ENCODE results near the gene GADD45G.

Gene GADD45G

DNA sequence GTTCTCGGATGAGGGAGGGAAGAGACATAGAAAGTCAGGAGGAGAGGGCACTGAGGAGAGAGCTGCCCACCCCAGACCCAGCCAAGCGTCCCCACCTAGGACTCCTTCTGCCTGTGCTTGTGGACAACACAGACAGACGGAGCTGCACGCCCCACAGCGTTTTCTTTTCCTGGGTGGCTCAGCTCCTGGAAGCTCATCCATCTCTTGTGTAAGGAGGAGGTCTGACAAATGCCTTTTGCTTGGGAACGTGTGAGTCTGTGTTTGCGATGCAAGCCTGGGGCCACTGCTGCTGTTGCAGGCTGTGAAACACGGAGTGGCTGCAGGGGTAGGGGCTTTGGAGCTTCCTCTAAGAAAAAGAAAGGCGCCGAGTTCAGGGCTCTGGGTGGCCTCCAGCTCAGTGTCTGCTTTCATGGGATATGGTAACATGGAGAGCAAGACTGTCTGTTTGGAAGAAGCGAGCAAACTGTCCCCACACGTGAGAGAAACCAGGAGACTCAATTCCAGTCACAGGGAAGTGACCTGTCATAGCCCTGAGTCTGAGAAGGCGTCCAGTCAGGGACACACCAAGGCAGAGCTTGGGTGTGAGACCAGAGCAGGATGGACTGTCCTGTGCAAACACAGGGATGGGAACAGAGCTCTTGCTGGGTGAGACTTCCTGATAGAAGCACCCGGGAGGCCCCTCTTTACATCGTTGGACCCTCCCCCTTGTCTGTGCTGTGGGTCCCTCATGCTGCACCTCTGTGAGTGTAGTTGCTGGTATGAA, 42.7 kb downstream of the GADD45G start:
- no peak overlapping the region for H3K4me3 ChIP-seq (ENCODE audit: low read depth, low read length)
- TF ChIP-seq, protein P1, sequence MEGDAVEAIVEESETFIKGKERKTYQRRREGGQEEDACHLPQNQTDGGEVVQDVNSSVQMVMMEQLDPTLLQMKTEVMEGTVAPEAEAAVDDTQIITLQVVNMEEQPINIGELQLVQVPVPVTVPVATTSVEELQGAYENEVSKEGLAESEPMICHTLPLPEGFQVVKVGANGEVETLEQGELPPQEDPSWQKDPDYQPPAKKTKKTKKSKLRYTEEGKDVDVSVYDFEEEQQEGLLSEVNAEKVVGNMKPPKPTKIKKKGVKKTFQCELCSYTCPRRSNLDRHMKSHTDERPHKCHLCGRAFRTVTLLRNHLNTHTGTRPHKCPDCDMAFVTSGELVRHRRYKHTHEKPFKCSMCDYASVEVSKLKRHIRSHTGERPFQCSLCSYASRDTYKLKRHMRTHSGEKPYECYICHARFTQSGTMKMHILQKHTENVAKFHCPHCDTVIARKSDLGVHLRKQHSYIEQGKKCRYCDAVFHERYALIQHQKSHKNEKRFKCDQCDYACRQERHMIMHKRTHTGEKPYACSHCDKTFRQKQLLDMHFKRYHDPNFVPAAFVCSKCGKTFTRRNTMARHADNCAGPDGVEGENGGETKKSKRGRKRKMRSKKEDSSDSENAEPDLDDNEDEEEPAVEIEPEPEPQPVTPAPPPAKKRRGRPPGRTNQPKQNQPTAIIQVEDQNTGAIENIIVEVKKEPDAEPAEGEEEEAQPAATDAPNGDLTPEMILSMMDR (IDR thresholded peaks at IDR 0.05; ENCODE audit: low read depth, low read length) = no peak

DNA sequence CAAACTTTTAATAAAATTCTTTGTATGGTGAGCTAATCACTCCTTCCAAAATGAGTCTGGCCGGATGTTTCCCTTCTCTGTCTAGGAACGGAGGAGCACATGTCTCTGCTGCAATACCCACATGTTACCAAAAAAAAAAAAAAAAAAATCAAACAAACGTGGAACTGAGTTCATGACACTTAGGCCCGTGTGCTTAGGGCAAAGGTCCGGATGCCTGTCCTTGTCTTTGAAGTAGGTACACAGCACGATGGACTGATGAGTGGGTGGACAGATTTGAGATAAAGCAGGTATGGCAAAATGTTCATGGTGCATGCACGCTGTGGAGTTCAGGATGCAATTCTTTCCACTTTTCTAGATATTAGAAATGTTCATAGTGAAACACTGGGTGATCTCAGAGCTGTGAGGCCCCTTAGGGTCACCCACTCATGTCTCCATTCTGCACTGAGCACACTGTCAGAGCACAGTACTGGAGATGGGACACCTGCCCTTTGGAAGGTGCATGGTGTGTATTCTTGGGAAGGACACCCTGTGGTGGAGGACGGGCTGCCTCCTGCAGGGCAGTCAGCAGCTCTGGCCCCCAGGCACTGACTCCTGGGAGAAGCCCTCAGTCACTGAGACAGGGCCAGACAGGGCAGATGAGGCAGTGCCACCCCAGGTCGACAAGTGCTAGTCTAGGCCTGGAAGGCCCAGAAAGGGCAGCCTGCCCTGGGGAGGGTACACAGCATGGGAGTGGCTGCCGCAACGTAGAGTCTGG, 43.6 kb downstream of the GADD45G start:
- TF ChIP-seq, protein P1 (IDR thresholded peaks at IDR 0.05; ENCODE audit: low read depth, low read length) = no peak
- H3K4me3 ChIP-seq (ENCODE audit: low read depth, low read length) = no peak overlapping the region

DNA sequence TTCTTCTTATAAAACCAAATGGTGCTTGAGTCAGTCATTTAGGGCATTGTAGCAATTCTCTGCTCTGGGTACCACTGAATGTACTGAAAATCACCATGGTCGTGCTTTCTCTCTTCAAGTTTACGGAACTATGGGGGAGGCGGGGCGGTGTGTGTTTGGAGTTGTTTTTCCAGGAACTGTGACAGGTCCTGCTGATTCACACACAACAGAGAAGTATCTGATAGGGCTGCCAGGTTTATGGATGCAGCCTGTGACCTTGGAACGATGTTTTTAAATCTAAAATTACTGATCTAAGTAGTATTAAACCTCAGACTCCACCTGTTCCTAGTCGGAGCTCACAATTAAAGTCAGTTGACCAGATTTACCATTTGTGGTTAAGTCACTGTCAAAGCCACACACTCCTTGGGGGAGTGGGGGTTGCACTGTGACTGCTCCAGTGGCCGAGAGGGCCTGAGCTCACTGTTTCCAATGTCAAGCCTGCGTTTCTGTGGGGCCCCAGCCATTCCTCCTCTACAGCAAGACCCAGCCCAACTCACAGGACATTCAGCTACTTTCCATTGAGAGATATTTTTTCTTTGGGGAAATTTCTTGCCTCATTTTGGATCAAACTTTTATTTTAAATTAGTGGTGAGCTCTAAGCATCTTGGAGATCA, 44.4 kb downstream of the GADD45G start:
- TF ChIP-seq, protein P1 (IDR thresholded peaks at IDR 0.05; ENCODE audit: low read depth, low read length) = no peak
- no peak overlapping the region for H3K4me3 ChIP-seq (ENCODE audit: low read depth, low read length)

DNA sequence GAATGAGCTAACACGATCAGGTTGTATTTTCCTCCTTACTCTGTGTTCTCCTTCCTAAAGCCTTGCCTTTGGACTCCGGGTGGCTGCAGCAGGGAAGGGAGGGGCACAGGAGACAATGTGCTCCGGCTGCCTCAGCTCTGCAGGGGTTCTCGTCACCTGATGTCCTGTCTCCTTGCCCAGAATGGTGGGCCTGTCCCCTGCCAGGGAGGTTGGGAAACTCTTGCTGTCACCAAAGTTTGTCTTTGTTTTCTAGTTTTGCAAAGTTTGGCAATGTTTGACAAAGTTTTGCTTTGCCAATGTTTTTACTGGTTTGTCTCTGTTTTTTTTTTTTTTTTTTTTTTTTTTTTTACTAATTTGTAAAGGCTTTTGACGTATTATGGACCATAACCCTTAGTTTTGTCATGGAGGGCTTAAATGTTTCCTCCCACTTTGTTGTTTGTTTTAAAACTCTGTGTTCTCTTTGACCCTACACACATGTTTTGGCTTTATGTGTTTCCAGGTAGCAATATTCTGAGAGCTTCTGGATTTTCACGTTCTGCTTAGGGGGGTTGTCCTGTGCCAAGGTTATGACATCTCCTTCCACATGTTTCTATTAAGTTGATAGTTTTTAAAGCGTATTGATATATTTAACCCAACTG, 49.3 kb downstream of the GADD45G start:
- TF ChIP-seq, protein P1 (IDR thresholded peaks at IDR 0.05; ENCODE audit: low read depth, low read length) = no peak

DNA sequence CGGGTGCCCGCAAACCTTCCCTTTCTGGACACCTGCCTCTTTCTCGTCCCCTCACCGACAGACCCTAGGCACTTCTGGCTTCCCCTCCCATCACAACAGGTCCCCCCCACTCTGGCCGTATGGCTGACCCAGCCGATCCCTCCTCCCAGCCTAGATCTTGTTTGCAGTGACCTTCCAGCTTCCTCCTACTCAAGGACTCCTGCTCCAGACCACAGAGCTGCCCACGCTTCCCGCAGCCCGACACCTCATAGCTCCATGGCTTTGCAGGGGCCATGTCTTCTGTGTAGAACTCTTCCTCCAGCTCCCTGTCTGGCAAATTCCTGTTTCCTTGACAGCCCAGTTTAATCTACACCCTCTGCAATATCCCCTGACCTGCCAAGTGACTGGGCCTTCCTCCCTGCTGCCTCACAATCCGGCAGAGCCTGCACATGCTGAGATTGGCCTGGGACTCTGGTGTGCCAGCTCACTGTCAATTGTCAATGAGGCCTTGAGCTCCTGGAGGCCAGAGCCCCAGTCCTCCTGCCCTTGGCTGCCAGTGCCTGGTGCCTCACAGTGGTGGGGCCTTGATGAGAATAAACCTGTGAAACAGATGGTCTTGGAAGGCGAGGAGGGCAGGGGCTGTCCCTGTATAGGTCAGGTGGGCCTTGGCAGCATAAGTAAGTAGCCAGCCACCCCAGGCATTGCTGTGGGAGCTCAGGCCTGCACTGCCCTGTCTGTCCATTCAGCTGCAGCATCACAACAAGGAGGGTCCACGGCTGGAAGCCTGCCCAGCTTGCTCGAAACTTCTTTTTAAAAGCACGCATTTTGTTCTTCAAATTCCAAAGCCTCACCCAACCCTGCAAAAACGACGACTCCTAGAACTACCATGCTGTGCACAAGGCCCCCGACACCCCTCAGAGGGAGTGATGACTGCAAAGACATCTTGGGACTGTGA, 50.5 kb downstream of the GADD45G start:
- TF ChIP-seq, protein P1 (IDR thresholded peaks at IDR 0.05; ENCODE audit: low read depth, low read length) = no peak
- no peak overlapping the region for H3K4me3 ChIP-seq (ENCODE audit: low read depth, low read length)

More for the DNA sequence above, 49.3 kb downstream of the GADD45G start:
- H3K4me3 ChIP-seq (ENCODE audit: low read depth, low read length) = no peak overlapping the region

Data from WI38 (cell line).